H7 (cell line): Measurements from ENCODE around the gene MCM8. TPM values are rescaled to one million over a fixed set of nuclear protein-coding genes. Genes with fewer than 3 reads are reported as not detected.

Experiments used
- total RNA-seq: library from RNA; depleted of rRNA; stranded (reverse); fragments of >200 nt; shearing (Covaris generic); gene quantifications from 2 replicates; pipeline ENCODE4 v1.2.3, GENCODE V29; 2014; rRNA removed

MCM8 gene
- total RNA-seq, 1 experiment from 2014 or later, result 26.8 TPM

Other genes starting within 250 kb of the MCM8 start
- gene SHLD1, start 200.3 kb upstream of the MCM8 start, total RNA-seq, result 2.0 and 3.6 TPM in 2 replicates
- 0.80 and 1.1 TPM in 2 replicates for gene CHGB, start 39.1 kb upstream of the MCM8 start, total RNA-seq
- gene TRMT6, start 119 bp upstream of the MCM8 start, total RNA-seq, result 9.8 and 10.3 TPM in 2 replicates
- 62.9 and 65.1 TPM in 2 replicates for gene CRLS1, start 55.5 kb downstream of the MCM8 start, total RNA-seq
- gene LRRN4, start 103.4 kb downstream of the MCM8 start, total RNA-seq, result 0.41 and 0.76 TPM in 2 replicates
- 11.0 and 14.3 TPM in 2 replicates for gene FERMT1, start 172.4 kb downstream of the MCM8 start, total RNA-seq